ENCODE measurements around the gene TMEM270.

Gene TMEM270

DNA sequence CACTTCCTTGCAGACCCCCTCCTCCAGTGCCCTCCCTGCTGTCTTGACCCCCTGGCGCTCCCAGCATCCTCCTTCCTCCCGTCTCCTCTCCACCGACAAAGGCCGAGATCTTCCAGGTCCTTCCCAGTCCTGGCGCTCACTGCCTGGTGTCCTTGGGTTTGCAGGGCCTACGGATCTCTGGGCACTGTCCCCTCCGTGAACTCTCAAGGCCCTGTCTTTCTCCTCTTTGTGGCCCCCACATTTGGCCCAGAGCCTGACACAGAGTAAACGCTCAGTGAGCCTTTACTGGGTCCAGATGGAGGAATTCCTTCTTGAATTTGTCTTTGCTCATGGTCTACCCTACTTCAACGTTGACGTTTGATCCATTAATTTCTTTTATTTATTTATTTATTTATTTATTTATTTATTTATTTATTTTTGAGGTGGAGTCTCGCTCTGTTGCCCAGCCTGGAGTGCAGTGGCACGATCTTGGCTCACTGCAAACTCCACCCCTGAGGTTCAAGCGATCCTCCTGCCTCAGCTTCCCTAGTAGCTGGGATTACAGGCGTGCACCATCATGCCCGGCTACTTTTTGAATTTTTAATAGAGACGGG is 29.7 kb downstream of the TMEM270 start:
- no peak for DNase-seq

DNA sequence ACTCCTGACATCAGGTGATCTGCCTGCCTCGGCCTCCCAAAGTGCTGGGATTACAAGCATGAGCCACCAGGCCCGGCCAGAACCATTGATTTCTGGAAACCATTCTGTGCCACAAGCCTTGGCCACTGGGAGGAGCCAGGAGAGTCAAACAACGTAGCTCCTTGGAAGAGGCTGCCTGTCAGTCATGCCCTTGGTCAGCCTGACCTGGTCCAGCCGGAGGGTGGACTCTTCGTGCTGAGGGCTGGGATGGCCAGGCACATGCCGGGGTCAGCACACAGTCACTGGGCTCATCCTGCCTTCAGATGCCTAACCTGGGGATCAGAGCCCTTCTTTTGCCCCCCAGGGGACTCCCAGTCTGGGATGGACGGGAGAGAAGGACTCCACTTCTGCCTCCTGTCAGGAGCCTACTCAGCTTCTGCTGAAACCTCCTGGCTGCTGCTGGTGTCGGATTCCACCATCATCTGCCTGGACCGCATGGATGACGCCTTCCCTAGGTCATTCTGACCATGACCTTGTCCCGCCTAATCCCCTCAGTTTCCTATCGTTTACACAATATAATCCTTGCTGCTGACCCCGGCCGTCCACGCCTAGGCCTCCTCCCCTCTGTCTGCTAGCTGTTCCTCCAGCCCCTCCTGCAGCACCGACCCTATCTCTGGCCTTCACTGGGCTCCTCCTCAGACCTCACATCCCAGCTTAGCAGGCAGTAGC is 30.4 kb downstream of the TMEM270 start:
- DNase-seq, result no peak

DNA sequence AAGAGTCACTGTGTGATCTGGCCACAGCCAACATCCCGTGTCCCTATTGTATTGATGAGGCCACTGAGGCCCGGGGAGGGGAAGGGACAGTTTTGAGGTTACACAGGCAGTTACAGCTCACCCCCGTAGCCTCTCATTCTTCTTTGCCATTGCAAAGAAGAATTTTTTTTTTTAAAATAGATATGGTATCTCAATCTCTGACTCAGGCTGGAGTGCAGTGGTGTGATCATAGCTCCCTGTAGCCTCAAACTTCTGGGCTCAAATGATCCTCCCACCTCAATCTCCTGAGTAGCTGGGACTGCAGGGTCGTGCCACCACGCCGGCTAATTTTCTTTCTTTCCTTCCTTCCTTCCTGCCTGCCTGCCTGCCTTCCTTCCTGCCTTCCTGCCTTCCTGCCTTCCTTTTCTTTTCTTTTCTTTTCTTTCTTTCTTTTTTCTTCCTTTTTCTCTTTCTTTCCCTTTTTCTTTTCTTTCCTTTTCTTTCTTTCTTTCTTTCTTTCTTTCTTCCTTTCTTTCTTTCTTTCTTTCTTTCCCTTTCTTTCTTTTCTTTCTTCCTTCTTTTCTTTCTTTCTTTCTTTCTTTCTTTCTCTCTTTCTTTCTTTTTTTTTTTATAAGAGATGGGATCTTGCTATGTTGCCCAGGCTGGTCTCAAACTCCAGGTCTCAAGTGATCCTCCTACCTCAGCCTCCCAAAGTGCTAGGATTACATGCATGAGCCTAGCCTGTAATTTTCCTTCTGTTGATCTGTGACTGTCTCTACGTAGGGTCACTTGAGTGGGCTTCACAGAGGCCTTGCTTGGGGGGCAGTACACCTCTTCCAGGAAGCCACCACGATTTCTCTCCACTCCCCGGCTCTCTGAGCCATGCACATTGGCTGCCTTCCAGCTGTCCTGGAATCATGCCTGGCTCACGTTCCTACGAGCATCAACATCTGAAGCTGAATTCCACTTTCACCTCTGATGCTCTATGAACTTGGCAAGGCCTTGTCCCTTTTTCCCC is 31.3 kb downstream of the TMEM270 start:
- DNase-seq, result no peak

DNA sequence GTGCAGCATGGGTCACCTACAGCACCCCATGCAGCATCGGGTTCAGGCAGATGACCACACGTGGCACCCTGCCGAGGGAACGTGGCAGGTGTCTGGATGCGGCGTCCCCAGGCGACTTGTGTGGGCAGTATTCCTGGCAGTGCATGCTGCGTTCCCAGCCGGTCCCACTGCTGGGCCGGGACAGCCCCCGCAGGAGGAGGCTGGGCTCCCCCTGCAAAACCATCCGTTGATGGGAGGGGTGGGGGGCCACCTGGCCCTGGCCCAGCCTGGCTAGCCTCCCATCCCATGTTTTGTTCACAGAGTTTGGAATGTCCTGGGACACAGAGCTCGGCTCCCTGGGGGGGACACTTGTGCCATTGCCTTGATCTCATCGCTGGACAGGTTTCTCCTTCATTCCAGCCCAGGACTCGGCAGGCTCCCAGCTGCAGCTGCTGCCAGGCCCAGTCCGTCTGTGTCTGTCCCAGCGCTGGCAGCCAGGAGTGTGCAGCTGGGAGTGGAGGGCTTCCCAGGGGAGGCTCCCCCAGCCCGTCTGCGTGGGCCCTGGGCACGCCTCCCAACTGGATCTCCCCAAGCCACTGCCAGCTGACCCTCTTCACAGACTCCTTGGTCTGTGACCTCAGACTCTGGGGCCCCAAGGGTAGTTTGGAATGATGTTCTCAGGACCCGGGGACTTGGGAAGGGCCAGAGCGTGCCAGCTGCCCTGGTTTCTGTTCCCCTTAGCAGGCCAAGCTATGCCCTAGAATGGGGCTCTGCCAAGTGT is 32.6 kb downstream of the TMEM270 start:
- no peak for DNase-seq

DNA sequence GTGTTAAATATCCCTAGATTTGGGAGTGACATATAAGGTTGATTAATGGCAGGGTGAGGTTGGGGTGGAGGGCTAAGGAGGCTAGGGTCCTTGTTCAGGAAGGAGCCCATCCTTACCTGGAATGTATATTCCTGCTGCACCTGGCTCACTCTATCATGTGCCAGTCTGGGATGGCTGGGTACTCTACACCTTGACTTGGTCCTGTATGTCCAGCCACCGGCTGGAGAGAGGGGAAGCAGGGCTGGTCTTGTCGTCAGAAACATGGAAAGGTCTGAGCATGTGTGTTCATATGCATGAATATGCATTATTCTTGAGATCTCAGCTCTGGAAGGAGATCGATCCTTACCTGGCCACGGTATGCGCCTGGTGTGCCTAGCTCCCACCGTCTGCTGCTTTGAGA is 33.2 kb downstream of the TMEM270 start:
- DNase-seq, result no peak

DNA sequence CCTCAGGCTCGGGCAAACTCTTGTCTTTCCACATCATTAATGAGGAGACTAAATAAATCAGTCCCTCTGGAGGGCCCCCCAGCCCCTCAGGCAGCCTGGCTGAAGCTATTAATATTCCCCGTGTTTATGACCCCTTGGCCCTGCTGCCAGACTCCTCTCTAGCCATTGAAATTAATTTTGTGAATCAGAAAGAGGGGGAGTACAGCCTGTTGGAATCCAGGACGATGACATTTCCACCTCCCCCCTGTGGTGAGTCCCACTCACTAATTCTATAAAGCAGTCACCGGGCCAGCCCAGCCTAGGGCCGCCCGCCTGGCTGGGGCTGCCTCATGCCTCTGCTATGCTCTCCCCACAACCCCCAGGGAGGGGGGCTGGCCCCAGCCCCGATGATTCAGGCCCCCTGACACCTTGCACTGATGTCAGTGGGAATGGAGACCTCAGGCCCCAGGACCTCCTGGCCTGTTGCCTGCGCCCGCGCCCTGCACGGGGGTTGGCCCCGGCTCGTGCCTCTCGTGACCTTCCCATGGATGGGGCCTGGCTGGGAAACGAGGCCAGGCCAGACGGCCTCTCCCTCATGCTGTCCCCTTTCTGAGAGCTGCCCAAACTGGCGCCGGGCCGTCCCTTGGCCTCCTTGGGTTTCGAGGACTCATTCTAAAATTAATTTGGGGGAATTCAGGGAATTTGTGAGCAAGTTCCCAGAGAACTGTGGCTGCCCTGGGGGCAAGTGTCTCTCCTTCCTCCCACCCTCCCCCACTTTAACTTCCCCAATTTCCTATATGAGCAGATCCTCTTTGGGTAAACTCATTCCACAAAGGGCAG is 34.0 kb downstream of the TMEM270 start:
- DNase-seq, result no peak

DNA sequence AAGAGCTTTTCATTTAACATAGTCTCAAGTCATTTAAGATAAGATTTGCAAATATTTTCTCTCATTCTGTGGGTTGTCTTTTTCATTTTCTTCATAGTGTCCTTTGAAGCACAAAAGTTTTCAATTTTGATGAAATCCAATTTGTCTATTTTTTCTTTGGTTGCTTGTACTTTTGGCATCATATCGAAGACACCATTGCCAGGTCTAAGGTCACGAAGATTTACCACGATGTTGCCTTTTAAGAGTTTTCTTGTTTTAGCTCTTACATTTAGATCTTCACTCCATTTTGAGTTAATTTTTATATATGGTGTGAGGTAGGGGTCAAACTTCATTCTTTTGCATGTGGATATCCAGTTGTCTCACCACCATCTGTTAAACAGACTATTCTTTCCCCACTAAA is 34.7 kb downstream of the TMEM270 start:
- no peak for DNase-seq

DNA sequence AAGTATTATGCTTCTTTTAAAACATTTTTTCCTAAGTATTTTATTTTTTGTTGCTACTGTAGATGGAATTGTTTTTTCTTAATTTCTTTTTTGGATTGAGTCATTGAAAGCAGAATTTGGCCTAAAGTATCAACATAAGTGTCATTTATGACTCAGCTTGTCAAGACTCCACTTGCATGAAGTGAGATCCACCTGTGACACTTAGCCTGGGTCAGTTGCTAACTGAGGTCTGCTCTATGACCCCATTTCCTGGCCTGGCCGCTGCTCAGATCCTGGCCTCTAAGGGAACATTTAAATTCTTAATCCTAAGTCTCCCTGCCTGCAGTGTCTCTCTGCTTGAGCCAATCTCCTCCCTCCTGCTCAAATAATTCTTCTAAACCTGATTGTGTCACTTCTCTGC is 35.5 kb downstream of the TMEM270 start:
- no peak for DNase-seq

DNA sequence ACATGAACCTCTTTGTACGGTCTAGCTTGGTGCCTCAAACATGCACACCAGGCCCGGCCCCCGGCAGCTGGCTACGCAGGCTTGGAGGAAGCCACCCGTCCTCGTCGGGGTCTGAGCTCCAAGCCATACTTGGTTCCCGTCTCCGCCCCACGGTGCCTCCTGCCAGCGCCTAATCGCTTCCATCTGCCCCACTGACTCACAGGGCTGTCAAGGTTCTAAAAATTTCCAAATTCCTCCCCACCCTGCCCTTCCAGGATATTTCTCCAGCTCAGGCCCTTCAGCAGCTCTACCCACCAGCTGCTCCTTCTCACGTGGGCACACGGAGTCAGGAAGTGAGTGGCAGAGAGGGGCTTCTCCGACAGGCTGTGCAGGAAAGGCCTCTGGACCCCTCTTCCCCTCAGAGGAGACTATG is 38.8 kb downstream of the TMEM270 start:
- DNase-seq, result no peak

DNA sequence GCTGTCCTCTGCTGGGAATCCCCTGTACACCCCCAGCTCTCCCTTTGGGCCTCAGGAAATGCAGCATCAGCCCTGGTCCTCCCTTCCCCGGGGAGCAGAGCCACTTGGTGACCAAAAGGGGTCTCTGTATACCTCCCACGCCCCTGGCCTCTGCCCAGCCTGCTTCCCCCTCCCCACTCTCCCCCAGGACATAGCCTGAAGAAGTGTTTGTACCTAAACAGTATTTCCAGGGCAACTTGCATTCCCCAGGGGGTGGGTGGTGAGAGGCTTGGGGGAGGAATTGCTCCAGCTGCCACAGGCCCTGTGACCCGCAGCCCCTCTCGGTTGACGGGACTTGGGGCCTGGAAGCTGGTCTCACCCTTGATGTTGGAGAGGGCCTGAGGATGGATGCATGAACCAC is 39.3 kb downstream of the TMEM270 start:
- no peak for DNase-seq

DNA sequence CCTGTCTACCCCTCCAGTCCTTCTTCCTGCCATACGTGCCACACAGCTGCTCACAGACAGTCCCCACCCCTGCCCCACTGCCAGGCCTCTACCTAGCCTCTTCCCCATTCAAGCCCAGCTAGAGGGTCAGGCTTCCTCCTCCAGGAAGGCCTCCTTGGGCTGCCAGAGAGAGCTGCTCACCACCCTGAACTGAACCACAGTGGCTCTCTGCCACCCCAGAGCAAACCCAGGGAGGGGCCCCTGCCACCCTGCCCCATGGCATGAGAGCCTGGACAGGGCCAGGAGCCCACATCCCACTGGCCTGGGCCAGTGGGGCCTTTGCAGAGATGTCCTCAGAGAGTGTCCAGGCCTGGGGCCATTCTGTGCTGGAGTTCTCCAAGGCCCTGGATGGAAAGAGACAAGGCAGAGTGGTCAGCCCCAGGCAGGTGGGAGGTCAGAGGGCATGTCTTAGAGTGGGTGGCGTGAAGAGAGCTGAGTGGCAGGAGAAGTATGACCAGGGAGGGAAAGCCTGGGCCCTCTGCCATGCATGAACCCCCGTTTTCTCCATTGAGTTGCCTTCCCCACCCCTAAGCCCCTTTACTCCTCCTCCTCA is 40.4 kb downstream of the TMEM270 start:
- no peak for DNase-seq

DNA sequence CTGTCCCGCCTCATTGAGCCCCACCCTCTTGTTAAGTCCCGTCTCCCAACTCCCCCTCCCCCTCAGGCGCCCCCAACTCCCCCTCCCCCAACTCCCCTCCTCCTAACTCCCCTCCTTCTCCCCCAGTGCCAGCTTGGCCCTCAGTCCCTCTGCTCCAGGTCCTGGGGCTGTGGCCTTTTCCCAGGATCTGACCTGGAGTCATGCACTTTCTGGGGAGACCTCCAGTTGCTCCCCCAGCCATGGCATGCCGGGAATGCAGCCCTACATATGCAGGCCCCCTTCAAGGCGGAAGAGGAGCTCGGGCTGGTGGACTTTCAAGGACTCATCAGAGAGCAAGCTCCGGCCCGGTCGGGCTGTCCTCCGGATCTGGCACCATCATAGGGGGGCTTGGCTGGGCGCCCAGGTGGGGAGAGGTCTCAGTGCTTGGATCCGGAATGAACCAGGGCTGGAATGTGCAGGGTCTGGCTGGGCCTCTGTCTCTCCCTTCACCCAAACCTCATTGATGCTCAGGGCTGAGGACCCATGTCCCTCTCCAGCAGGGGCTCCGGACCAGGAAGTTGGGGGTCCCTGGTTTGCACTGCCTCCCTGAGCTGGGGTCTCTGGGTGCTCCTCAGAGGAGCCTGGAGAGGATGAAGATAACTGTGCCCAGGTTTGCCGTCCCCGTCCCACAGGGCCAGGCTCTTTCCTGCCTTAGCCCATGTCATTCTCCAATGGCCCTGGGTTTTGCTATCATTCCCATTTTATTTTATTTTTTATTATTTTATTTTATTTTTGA is 41.1 kb downstream of the TMEM270 start:
- no peak for DNase-seq

DNA sequence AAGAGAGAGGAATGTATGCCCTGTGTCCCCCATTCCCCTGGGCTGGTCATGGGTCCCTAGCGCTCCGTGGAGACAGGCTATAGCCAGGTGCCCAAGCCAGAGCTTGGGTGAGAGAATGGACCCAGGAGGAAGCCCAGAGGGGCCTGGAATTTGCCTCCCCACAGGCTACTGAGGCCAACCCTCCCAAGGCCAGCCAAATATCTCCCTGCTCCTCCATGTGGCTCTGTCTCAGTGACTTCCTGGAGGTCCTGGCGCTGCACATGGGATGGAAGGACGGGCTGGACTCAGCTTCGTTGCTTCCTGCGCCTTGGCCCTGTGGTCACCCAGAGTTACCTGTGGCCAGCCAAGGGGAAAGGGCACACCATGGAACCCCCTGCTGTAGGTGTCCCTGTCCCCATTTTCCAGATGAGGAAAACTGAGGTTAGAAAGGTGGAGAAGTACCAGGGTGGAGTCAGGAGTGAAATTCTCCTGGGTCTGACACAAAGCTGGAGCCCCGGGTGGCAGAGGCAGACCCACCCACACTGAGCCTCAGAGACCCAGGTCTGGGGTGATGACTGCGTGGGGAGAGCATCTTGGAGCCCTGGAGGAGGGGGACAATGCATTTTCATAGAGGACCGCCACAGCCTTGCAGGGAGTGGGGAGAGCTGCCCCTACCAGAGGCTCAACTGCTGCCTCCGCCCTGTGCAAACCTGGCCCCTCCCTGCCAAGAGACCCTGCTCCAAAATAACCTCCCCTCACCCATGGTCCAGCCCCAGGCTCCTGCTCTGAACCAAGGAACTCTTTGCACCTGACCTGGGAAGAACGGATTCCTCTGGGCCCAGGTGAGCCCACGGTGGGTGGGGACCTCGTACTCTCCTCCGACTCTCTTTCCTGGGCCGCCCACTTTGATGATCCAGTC is 42.6 kb downstream of the TMEM270 start:
- DNase-seq, result no peak

DNA sequence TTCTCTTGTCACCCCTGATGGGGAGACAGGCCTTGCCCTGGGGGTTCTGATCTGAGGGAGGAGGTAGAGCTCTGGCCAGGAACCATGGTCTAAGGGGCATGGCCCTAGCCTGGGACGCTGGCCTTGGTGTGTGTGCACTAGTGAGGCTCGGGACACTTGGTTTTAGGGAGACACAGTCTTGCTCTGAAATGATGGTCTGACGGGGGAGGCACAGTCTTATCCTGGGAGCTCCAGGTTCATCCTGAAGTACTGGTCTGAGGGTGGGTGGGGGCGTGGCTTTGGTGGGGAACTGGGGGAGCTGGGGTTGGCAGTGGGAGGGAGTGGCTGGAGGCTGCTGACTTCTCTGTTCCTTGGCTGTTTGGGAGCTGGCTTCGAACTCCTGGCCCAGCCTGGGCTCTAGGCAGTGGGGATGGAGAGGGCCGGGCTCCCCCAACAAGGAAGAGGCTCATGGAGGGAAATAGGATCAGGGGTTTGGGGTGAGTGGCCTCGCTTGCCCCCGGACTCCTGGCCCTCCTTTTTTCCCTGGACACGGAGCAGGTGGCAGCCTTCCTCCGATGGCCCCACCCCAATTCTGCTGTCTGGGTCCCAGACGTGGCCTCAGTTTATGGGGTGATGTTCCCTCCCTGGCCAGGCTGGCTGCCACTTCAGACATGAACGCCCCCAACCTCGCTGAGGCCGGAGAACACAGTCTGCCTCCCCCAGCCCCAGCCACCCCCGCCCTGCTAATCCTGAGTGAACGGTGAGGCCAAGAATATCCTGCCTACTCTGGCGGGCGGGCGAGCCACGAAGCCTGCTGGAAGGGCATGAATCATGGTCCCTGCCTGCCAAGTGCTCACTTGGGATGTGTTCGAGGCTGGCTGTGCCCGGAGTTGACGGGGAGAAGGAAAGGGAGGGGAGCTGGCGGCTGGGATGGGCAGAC is 43.5 kb downstream of the TMEM270 start:
- no peak for DNase-seq

DNA sequence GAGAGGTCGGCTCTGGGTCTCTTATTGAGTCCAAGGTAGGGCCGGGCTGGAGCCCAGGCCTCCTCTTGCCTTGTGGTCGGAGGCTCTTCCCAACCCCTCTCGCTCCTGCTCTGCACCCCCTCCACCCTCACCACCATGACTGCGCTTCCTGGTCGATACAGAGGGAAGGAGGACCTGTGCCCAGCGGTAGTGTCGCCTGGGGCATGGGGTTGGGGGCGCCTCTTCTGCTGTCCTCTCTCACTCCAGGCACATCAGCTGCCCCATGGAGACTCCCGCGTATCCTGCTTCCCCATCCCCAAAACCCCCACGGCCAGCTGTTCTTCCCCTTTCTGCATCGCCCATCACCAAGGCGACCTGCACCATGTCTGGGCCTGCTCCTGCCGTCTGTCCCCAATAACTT is 44.4 kb downstream of the TMEM270 start:
- no peak for DNase-seq

DNA sequence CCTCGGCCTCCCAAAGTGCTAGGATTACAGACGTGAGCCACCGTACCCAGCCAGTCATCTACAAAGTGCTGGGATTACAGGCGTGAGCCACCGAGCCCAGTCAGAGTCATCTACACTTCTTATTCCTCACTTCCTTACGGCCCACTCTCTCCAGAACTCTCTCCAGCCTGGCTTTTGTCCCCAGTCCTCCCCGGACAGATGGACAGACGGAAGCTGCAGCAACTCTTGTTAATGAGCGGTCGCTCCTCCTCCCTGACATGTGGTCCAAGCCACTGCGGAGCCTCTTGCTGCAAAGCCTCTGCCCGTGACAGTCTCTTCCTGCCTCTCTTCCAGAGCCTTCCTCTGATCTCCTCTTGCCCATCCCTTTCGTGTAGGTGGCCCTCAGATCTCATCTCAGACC is 45.9 kb downstream of the TMEM270 start:
- DNase-seq, result no peak

DNA sequence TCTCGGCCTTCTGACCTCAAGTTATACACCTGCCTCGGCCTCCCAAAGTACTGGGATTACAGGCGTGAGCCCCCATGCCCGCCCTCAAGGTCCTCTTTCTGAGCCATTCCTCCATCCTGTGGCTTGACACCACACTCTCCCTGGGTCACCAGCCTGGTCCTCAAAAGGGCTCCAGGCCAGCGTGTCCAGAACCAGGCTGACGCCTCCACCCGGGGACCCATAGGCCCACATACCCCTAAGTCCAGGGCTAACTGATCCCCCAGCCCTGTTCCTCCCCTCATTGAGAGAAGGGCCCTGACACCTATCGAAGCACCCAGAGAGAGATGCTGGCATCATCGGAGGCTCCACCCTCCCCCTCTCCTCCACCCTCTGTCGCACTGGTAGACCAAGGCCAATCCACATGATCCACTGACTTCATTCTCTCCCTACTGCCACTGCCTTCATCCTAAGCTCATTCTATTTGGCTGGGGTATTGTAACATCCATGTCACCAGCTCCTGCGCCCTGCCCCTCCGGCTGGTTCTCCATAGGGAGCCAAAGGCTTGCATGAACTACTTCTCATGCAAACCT is 46.7 kb downstream of the TMEM270 start:
- no peak for DNase-seq

DNA sequence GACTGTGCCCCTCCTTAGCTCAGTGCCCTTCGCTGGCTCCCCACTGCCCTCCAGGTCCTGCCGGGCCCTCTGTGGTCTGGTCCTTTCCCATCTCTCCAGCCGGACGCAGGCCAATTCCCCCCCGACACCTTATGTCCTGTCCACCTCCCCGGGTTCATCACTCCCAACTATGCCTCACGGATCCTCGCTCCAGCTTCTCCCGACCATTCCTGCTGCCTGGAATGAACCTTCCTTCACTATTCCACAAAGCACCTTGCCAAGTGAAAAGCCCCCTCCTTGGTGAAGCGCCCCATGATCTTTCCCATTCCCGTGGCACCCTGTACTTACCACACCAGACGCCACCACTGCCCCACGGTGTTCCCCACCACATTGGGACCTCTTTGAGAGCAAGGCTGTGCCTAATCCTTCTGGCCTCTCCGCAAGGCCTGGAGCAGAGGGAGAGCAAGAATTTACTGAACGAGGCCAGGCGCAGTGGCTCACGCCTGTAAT is 47.2 kb downstream of the TMEM270 start:
- no peak for DNase-seq

Data from activated CD4-positive, alpha-beta T cell treated with anti-CD3 and anti-CD28 coated beads for 48 hours (primary cell).